ENCODE results near the gene FNDC10. TPM values are rescaled to one million over a fixed set of nuclear protein-coding genes. Genes with fewer than 3 reads are reported as not detected.

Gene FNDC10
- total RNA-seq, 2 experiments from 2014 or later: 1.5 to 1.6 TPM

GRCh38 chr1:1605724-1606123, 5.8 kb upstream of the FNDC10 start:
- no peaks in the 10 kb centered on the region for H3K27me3 Mint-ChIP-seq
- H3K4me3 Mint-ChIP-seq: no peak overlapping the region
- no peaks in the 10 kb centered on the region for H3K36me3 Mint-ChIP-seq
- peaks cover 17% of the 10 kb centered on the region for H3K4me1 Mint-ChIP-seq (ENCODE audit: low read depth)
- CTCF ChIA-PET: no interaction called here
- intact Hi-C loops (cut with micrococcal nuclease): no loop called here
- no peaks in the 10 kb centered on the region for H3K9me3 Mint-ChIP-seq
- POLR2A ChIA-PET: no interaction called here
- DNase-seq: no peak
- no peak overlapping the region for H3K27ac Mint-ChIP-seq

- ChIA-PET POLR2A (interaction anchor here (1.4 kb wide), 1 partner anchor 9 kb away, joined by 3 read pairs; no protein-coding TSS in a partner anchor), CTCF (no interaction called here)
- Mint-ChIP-seq H3K36me3 (no peaks in the 10 kb centered on the region), H3K27ac (no peak overlapping the region), H3K4me1 (ENCODE audit: low read depth) (peaks cover 15% of the 10 kb centered on the region), H3K9me3 (no peaks in the 10 kb centered on the region), H3K27me3 (no peaks in the 10 kb centered on the region), H3K4me3 (no peak overlapping the region)
- intact Hi-C loops (cut with micrococcal nuclease): no loop called here
- no peak for DNase-seq
These were observed 5.2 kb upstream of the FNDC10 start for GRCh38 chr1:1605034-1605591.

GRCh38 chr1:1604374-1605033, 4.6 kb upstream of the FNDC10 start:
- no peak for DNase-seq
- Mint-ChIP-seq H3K4me3 (no peak overlapping the region), H3K4me1 (ENCODE audit: low read depth) (peaks cover 13% of the 10 kb centered on the region), H3K9me3 (no peaks in the 10 kb centered on the region), H3K27me3 (no peaks in the 10 kb centered on the region), H3K27ac (no peak overlapping the region), H3K36me3 (no peaks in the 10 kb centered on the region)
- POLR2A ChIA-PET: interaction anchor here (1.4 kb wide), 1 partner anchor 10 kb away, joined by 3 read pairs; no protein-coding TSS in a partner anchor
- CTCF ChIA-PET: interaction anchor here (0.7 kb wide), 1 partner anchor 10 kb away, joined by 3 read pairs; no protein-coding TSS in a partner anchor
- intact Hi-C loops (cut with micrococcal nuclease): no loop called here

GRCh38 chr1:1603671-1604373, 3.9 kb upstream of the FNDC10 start:
- H3K4me3 Mint-ChIP-seq: no peak overlapping the region
- H3K27me3 Mint-ChIP-seq: peaks cover 3% of the 10 kb centered on the region
- intact Hi-C loops (cut with micrococcal nuclease): no loop called here
- H3K27ac Mint-ChIP-seq: no peak overlapping the region
- ChIA-PET CTCF (interaction anchor here (0.7 to 1.2 kb wide), 2 partner anchors 10 to 26 kb away, joined by 3 read pairs; no protein-coding TSS in a partner anchor), POLR2A (interaction anchor here (0.5 to 1.4 kb wide), 3 partner anchors 10 to 590 kb away, joined by 3 read pairs; no protein-coding TSS in a partner anchor)
- no peaks in the 10 kb centered on the region for H3K9me3 Mint-ChIP-seq
- H3K4me1 Mint-ChIP-seq (ENCODE audit: low read depth): peaks cover 17% of the 10 kb centered on the region
- H3K36me3 Mint-ChIP-seq: no peaks in the 10 kb centered on the region
- DNase-seq: no peak

GRCh38 chr1:1602968-1603506, 3.1 kb upstream of the FNDC10 start:
- H3K36me3 Mint-ChIP-seq: no peaks in the 10 kb centered on the region
- no peaks in the 10 kb centered on the region for H3K9me3 Mint-ChIP-seq
- no peak overlapping the region for H3K4me3 Mint-ChIP-seq
- CTCF ChIA-PET: interaction anchor here (1.2 kb wide), 1 partner anchor 26 kb away, joined by 3 read pairs; no protein-coding TSS in a partner anchor
- no peak for DNase-seq
- no peak overlapping the region for H3K27ac Mint-ChIP-seq
- intact Hi-C loops (cut with micrococcal nuclease): no loop called here
- H3K27me3 Mint-ChIP-seq: peaks cover 5% of the 10 kb centered on the region
- POLR2A ChIA-PET: interaction anchor here (0.5 kb wide), 1 partner anchor 11 kb away, joined by 3 read pairs; no protein-coding TSS in a partner anchor
- peaks cover 19% of the 10 kb centered on the region for H3K4me1 Mint-ChIP-seq (ENCODE audit: low read depth)

- Mint-ChIP-seq H3K27ac (no peak overlapping the region), H3K4me1 (ENCODE audit: low read depth) (peaks cover 20% of the 10 kb centered on the region), H3K4me3 (no peak overlapping the region), H3K36me3 (no peaks in the 10 kb centered on the region), H3K27me3 (peaks cover 5% of the 10 kb centered on the region), H3K9me3 (no peaks in the 10 kb centered on the region)
- ChIA-PET CTCF (interaction anchor here (1.2 kb wide), 1 partner anchor 25 kb away, joined by 3 read pairs; no protein-coding TSS in a partner anchor), POLR2A (no interaction called here)
- intact Hi-C loops (cut with micrococcal nuclease): no loop called here
- DNase-seq: no peak
These were observed 2.5 kb upstream of the FNDC10 start for GRCh38 chr1:1602304-1602967.

GRCh38 chr1:1601564-1602303, 1.8 kb upstream of the FNDC10 start:
- no peaks in the 10 kb centered on the region for H3K9me3 Mint-ChIP-seq
- ChIA-PET POLR2A (no interaction called here), CTCF (no interaction called here)
- H3K36me3 Mint-ChIP-seq: no peaks in the 10 kb centered on the region
- H3K4me1 Mint-ChIP-seq (ENCODE audit: low read depth): peaks cover 13% of the 10 kb centered on the region
- DNase-seq: no peak
- no peak overlapping the region for H3K27ac Mint-ChIP-seq
- H3K4me3 Mint-ChIP-seq: no peak overlapping the region
- peaks cover 5% of the 10 kb centered on the region for H3K27me3 Mint-ChIP-seq
- intact Hi-C loops (cut with micrococcal nuclease): no loop called here

GRCh38 chr1:1600861-1601563, 1.1 kb upstream of the FNDC10 start:
- POLR2A ChIA-PET: no interaction called here
- Mint-ChIP-seq H3K27me3 (peaks cover 5% of the 10 kb centered on the region), H3K4me1 (ENCODE audit: low read depth) (peaks cover 10% of the 10 kb centered on the region), H3K9me3 (no peaks in the 10 kb centered on the region), H3K36me3 (no peaks in the 10 kb centered on the region), H3K27ac (no peak overlapping the region), H3K4me3 (peak overlapping the region; percentile 32)
- intact Hi-C loops (cut with micrococcal nuclease): no loop called here
- no peak for DNase-seq
- CTCF ChIA-PET: no interaction called here

- peak overlapping the region; percentile 61 for H3K4me3 Mint-ChIP-seq
- H3K27ac Mint-ChIP-seq: peak overlapping the region; percentile 56
- H3K36me3 Mint-ChIP-seq: no peaks in the 10 kb centered on the region
- H3K9me3 Mint-ChIP-seq: no peaks in the 10 kb centered on the region
- peaks cover 10% of the 10 kb centered on the region for H3K4me1 Mint-ChIP-seq (ENCODE audit: low read depth)
- intact Hi-C loops (cut with micrococcal nuclease): no loop called here
- H3K27me3 Mint-ChIP-seq: peaks cover 5% of the 10 kb centered on the region
- ChIA-PET CTCF (interaction anchor here (1.0 kb wide), 1 partner anchor 9 kb away, joined by 3 read pairs; no protein-coding TSS in a partner anchor), POLR2A (no interaction called here)
- peak; percentile 43 for DNase-seq
These were observed 653 bp downstream of the FNDC10 start for GRCh38 chr1:1599030-1599934.

GRCh38 chr1:1598720-1599029, 1.3 kb downstream of the FNDC10 start:
- Mint-ChIP-seq H3K27me3 (peaks cover 5% of the 10 kb centered on the region), H3K4me3 (peak overlapping the region; percentile 61), H3K9me3 (no peaks in the 10 kb centered on the region), H3K27ac (peak overlapping the region; percentile 56), H3K4me1 (ENCODE audit: low read depth) (peaks cover 10% of the 10 kb centered on the region), H3K36me3 (no peaks in the 10 kb centered on the region)
- ChIA-PET POLR2A (no interaction called here), CTCF (interaction anchor here (1.0 kb wide), 1 partner anchor 9 kb away, joined by 3 read pairs; no protein-coding TSS in a partner anchor)
- DNase-seq: no peak
- intact Hi-C loops (cut with micrococcal nuclease): no loop called here
